H1 (cell line): ENCODE measurements around the gene CXCL5. TPM values are rescaled to one million over a fixed set of nuclear protein-coding genes. Genes with fewer than 3 reads are reported as not detected.
A peak's percentile ranks its signal among the peaks of the same experiment; 100 is the strongest.

Experiments
- CTCF ChIA-PET: fragments of 300-600 bp; sonication (Branson Sonifier 250); formaldehyde crosslinking; loops from one replicate; lab custom pipeline; 2021; ENCODE audit not compliant: partially characterized antibody; lab: Charles Lee
- POLR2A ChIA-PET: fragments of 300-600 bp; sonication (Branson Sonifier 250); formaldehyde crosslinking; loops from one replicate; lab custom pipeline; 2021; ENCODE audit warnings: inconsistent platforms; ENCODE audit not compliant: partially characterized antibody; lab: Charles Lee
- DNase-seq, 2 experiments: peaks; one replicate each; pipeline versions ENCODE4 v3.0.0 to v3.0.0-alpha.2; 2010 to 2022; ENCODE audit warnings: low spot score in 2 of 2, low read depth in 1 of 2, mixed read lengths in 1 of 2
- FAIRE-seq: peaks from 2 replicates; lab custom pipeline; 2011; peaks lifted over from hg19 to GRCh38; lab: Jason Lieb, UNC
- H2AFZ ChIP-seq: 2 replicates; pipeline ENCODE4 v1.8.1; 2012; ENCODE audit warnings: low read length, inconsistent platforms
- H2AK5ac ChIP-seq: 2 replicates; pipeline ENCODE4 v1.6.1; 2013; ENCODE audit warnings: low read depth, low read length
- H2BK120ac ChIP-seq: replicated peaks from 2 replicates; pipeline ENCODE3; 2013; ENCODE audit warnings: low read depth, low read length, inconsistent platforms
- H2BK12ac ChIP-seq: 2 replicates; pipeline ENCODE4 v1.6.1; 2013; ENCODE audit warnings: low read depth, low read length
- H2BK15ac ChIP-seq: 2 replicates; pipeline ENCODE4 v1.6.1; 2013; ENCODE audit warnings: low read length
- H2BK20ac ChIP-seq: 2 replicates; pipeline ENCODE4 v1.6.1; 2013; ENCODE audit warnings: low read length
- H2BK5ac ChIP-seq: 2 replicates; pipeline ENCODE4 v1.6.1; 2013; ENCODE audit warnings: low read depth, low read length
- H3K14ac ChIP-seq: 2 replicates; pipeline ENCODE4 v1.6.1; 2013; ENCODE audit warnings: inconsistent platforms; ENCODE audit not compliant: insufficient read length
- H3K18ac ChIP-seq: 2 replicates; pipeline ENCODE4 v1.6.1; 2013; ENCODE audit warnings: low read length; ENCODE audit errors: extremely low read depth
- H3K23ac ChIP-seq: 2 replicates; pipeline ENCODE4 v1.6.1; 2013; ENCODE audit warnings: inconsistent platforms; ENCODE audit not compliant: insufficient read length
- H3K23me2 ChIP-seq: 2 replicates; pipeline ENCODE4 v1.6.1; 2013; ENCODE audit warnings: low read depth, low read length
- H3K27ac ChIP-seq: 2 replicates; pipeline ENCODE4 v1.6.1; 2011; ENCODE audit warnings: low read depth, low read length, inconsistent platforms
- H3K27me3 ChIP-seq, 4 experiments: replicated peaks in 1 of 4; 1 replicate in 1 of 4; 2 replicates in 3 of 4; pipeline versions ENCODE4 v1.6.1 to v1.8.1; 2011 to 2013; ENCODE audit warnings: low read length in 3 of 4, mild to moderate bottlenecking in 3 of 4, inconsistent platforms in 2 of 4, mixed read lengths in 2 of 4, moderate library complexity in 1 of 4; ENCODE audit not compliant: control insufficient read depth in 3 of 4, insufficient read depth in 3 of 4; ENCODE audit errors: extremely low read depth in 1 of 4
- H3K36me3 ChIP-seq, 4 experiments: 2 replicates each; pipeline versions ENCODE4 v1.6.1 to v1.8.1; 2011 to 2013; ENCODE audit warnings: mild to moderate bottlenecking in 4 of 4, low read length in 3 of 4, moderate library complexity in 2 of 4, control low read depth in 1 of 4, inconsistent platforms in 1 of 4; ENCODE audit not compliant: insufficient read depth in 4 of 4, control insufficient read depth in 2 of 4
- H3K4ac ChIP-seq: replicated peaks from 2 replicates; pipeline ENCODE3; 2013; ENCODE audit warnings: low read length, low read depth, mixed read lengths, inconsistent platforms; ENCODE audit not compliant: insufficient read length
- H3K4me1 ChIP-seq, 4 experiments: replicated peaks in 1 of 4; 1 replicate in 1 of 4; 2 replicates in 3 of 4; pipeline versions ENCODE4 v1.6.1 to v1.8.1; 2011 to 2013; ENCODE audit warnings: low read length in 3 of 4, inconsistent platforms in 2 of 4, mixed read lengths in 1 of 4; ENCODE audit not compliant: insufficient read depth in 4 of 4, control insufficient read depth in 3 of 4
- H3K4me2 ChIP-seq, 2 experiments: 2 replicates each; pipeline versions ENCODE4 v1.6.1 to v1.8.1; 2011 to 2013; ENCODE audit warnings: low read depth in 2 of 2, low read length in 2 of 2, control low read depth in 1 of 2, inconsistent platforms in 1 of 2, mild to moderate bottlenecking in 1 of 2; ENCODE audit not compliant: insufficient read depth in 1 of 2
- H3K4me3 ChIP-seq, 4 experiments: fragments of 200-600, 300-600 bp in 1 of 4; sonication (generic), shearing (Covaris generic), sonication (Bioruptor Twin) in 1 of 4; 2 replicates each; pipeline versions ENCODE4 v1.5.1 to v1.8.1; 2011 to 2016; ENCODE audit warnings: low read length in 4 of 4, low read depth in 3 of 4, control low read depth in 2 of 4, inconsistent platforms in 2 of 4, mild to moderate bottlenecking in 2 of 4, mixed read lengths in 1 of 4, moderate library complexity in 1 of 4; ENCODE audit not compliant: insufficient read depth in 2 of 4; ENCODE audit errors: extremely low read depth in 1 of 4
- H3K56ac ChIP-seq: replicated peaks from 2 replicates; pipeline ENCODE3; 2013; ENCODE audit warnings: low read depth, mild to moderate bottlenecking, mixed read lengths, low read length, inconsistent platforms; ENCODE audit not compliant: insufficient read length
- H3K79me1 ChIP-seq: 2 replicates; pipeline ENCODE4 v1.6.1; 2013; ENCODE audit warnings: low read depth, low read length, control low read depth
- H3K79me2 ChIP-seq, 2 experiments: 2 replicates each; pipeline versions ENCODE4 v1.6.1 to v1.8.1; 2012 to 2013; ENCODE audit warnings: low read length in 2 of 2, mild to moderate bottlenecking in 2 of 2, inconsistent platforms in 1 of 2; ENCODE audit not compliant: insufficient read depth in 2 of 2, control insufficient read depth in 1 of 2
- H3K9ac ChIP-seq, 4 experiments: replicated peaks in 1 of 4; 1 replicate in 1 of 4; 2 replicates in 3 of 4; pipeline versions ENCODE4 v1.6.1 to v1.8.1; 2011 to 2013; ENCODE audit warnings: low read depth in 3 of 4, low read length in 3 of 4, control low read depth in 2 of 4, mild to moderate bottlenecking in 2 of 4, moderate library complexity in 2 of 4, inconsistent platforms in 1 of 4; ENCODE audit errors: extremely low read depth in 1 of 4
- H3K9me3 ChIP-seq, 2 experiments: 2 replicates each; pipeline versions ENCODE4 v1.6.1 to v1.8.1; 2012 to 2013; ENCODE audit warnings: mild to moderate bottlenecking in 2 of 2, moderate library complexity in 2 of 2, control low read depth in 1 of 2, inconsistent platforms in 1 of 2, low read depth in 1 of 2, low read length in 1 of 2, mixed read lengths in 1 of 2; ENCODE audit not compliant: insufficient read depth in 2 of 2
- H4K20me1 ChIP-seq, 2 experiments: replicated peaks in 1 of 2; 2 replicates each; pipeline versions ENCODE3 to v1.8.1; 2011 to 2013; ENCODE audit warnings: inconsistent platforms in 2 of 2, low read length in 2 of 2, mild to moderate bottlenecking in 1 of 2; ENCODE audit not compliant: insufficient read depth in 2 of 2, control insufficient read depth in 1 of 2
- H4K5ac ChIP-seq: 2 replicates; pipeline ENCODE4 v1.6.1; 2013; ENCODE audit warnings: low read length, low read depth, mixed read lengths, inconsistent platforms; ENCODE audit not compliant: insufficient read length
- H4K8ac ChIP-seq: 2 replicates; pipeline ENCODE4 v1.8.0; 2013; ENCODE audit warnings: mild to moderate bottlenecking, moderate library complexity, low read length, inconsistent platforms; ENCODE audit not compliant: insufficient read depth; ENCODE audit errors: extremely low read depth
- H4K91ac ChIP-seq: replicated peaks from 2 replicates; pipeline ENCODE3; 2013; ENCODE audit warnings: low read length, mixed read lengths, inconsistent platforms; ENCODE audit not compliant: insufficient read length
- ASH2L ChIP-seq: fragments of 200-600, 300-600 bp; sonication (generic); IDR thresholded peaks from one replicate; pipeline ENCODE4 v1.7.1; 2017; ENCODE audit warnings: low read length
- CREB1 ChIP-seq: IDR thresholded peaks from 2 replicates; pipeline ENCODE4 v1.6.1; 2012; ENCODE audit warnings: inconsistent platforms
- JUND ChIP-seq: IDR thresholded peaks from 2 replicates; pipeline ENCODE4 v1.6.1; 2011; ENCODE audit warnings: mild to moderate bottlenecking, improper control_type of control experiment, low read length
- MAFK ChIP-seq: IDR thresholded peaks from 2 replicates; pipeline ENCODE4 v1.6.1; 2012; ENCODE audit warnings: low read depth, mild to moderate bottlenecking, improper control_type of control experiment, low read length
- MAX ChIP-seq: IDR thresholded peaks from 2 replicates; pipeline ENCODE4 v1.6.1; 2012; ENCODE audit warnings: inconsistent platforms
- RFX5 ChIP-seq: IDR thresholded peaks from 2 replicates; pipeline ENCODE4 v1.6.1; 2011; ENCODE audit warnings: low read depth, low read length, improper control_type of control experiment, borderline replicate concordance
- TAF1 ChIP-seq: IDR thresholded peaks from 2 replicates; pipeline ENCODE4 v1.6.1; 2011; ENCODE audit warnings: mild to moderate bottlenecking, low read depth, low read length
- WGBS, 2 experiments: shearing (Covaris generic) in 1 of 2; methylation state at CpG; one replicate each; pipeline versions ENCODE4 v1.1.6 to v1.1.7; 2013 to 2015; ENCODE audit warnings: low lambda C conversion rate in 2 of 2, mixed read lengths in 2 of 2, inconsistent platforms in 1 of 2, low coverage in 1 of 2, missing lambda C conversion rate in 1 of 2; ENCODE audit not compliant: insufficient replicate concordance in 2 of 2, insufficient coverage in 1 of 2, insufficient read length in 1 of 2; ENCODE audit errors: extremely low coverage in 1 of 2, missing lambda C conversion rate in 1 of 2; 5-methylcytosine and 5-hydroxymethylcytosine counted together
- polyA plus RNA-seq, 7 experiments: library from polyadenylated mRNA; depleted of rRNA in 3 of 7; stranded (reverse) in 5 of 7; unstranded in 2 of 7; fragments of >200 nt in 5 of 7; fragments of 200-250 nt in 2 of 7; gene quantifications; 1 replicate in 5 of 7; 2 replicates in 1 of 7; 4 replicates in 1 of 7; pipeline versions ENCODE4 v1.2.1 to v1.2.3, GENCODE V29; 2011 to 2013; ENCODE audit warnings: missing spikeins in 2 of 7, mixed read lengths in 2 of 7
- total RNA-seq: library from RNA; stranded (reverse); fragmentation: NEBNext Ultra II Directional; extraction: Animal tissue kit (Norgen Biotek cat#: 25700); gene quantifications from 2 replicates; pipeline ENCODE4 v1.2.1, GENCODE V29; 2021

Gene CXCL5
- total and polyA plus RNA-seq, 2 of the 8 experiments (the other 6 are each of a cell fraction or from before 2014, with no cell fraction given) = 10.9 to 15.6 TPM

DNA sequence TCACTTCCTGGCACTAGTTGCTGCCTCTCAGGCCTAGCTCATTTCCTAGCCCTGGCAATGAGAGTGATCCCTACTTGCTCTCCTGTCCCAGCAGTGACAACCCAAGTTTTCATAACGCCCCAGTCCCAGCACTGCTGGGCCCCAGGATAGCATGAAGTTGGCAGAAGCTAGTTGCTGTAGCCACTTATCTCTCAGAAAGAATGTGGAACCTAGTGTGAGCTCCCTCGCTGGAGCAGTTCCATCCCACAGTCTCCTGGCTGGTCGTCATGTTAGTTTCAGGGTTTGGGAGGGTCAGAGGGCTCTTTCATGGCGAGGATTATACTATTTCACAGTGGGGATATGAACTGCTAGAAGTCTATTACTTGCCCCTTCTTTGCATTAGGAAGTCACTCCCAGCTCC, 21.8 kb downstream of the CXCL5 start:
- H3K23me2 ChIP-seq = no peaks in the 10 kb centered on the region
- H3K56ac ChIP-seq = no peak overlapping the region
- no peaks in the 10 kb centered on the region for H4K20me1 ChIP-seq
- H3K27ac ChIP-seq = no peak overlapping the region
- no peak overlapping the region for H3K14ac ChIP-seq
- H3K18ac ChIP-seq = no peak overlapping the region
- H3K9me3 ChIP-seq = no peaks in the 10 kb centered on the region
- H4K5ac ChIP-seq = no peak overlapping the region
- H2BK5ac ChIP-seq = 0 out of 2 replicates have a peak overlapping the region, but pooled peaks have one; percentile 0
- ChIA-PET POLR2A (interaction anchor here (1.1 kb wide), 1 partner anchor 11 kb away, joined by 3 read pairs; the partner anchor contains the start of gene PPBP), CTCF (interaction anchor here (0.8 to 5.1 kb wide), 2 partner anchors 12 to 245 kb away, joined by 3 to 37 read pairs; no protein-coding TSS in a partner anchor)
- FAIRE-seq = no peak
- no peak overlapping the region for H3K9ac ChIP-seq
- no peaks in the 10 kb centered on the region for H3K36me3 ChIP-seq
- H2BK120ac ChIP-seq = no peak overlapping the region
- TF ChIP-seq TAF1 (no peak), ASH2L (no peak), JUND (no peak), RFX5 (no peak), CREB1 (no peak), MAX (no peak), MAFK (no peak)
- 76% methylated on average over 4 of the region's 4 CpGs; no CpG with 5 or more reads in 1 of the 2 experiments for WGBS, 2 experiments
- no peaks in the 10 kb centered on the region for H3K79me1 ChIP-seq
- H3K79me2 ChIP-seq = no peaks in the 10 kb centered on the region
- H2BK15ac ChIP-seq = peak overlapping the region; percentile 67; the same call in 1 of the 2 replicates
- no peak overlapping the region for H2AK5ac ChIP-seq
- H2BK12ac ChIP-seq = peak overlapping the region; percentile 78; the same call in 1 of the 2 replicates
- no peaks in the 10 kb centered on the region for H3K27me3 ChIP-seq
- H2AFZ ChIP-seq = no peak overlapping the region
- no peak overlapping the region for H4K8ac ChIP-seq
- H3K4me1 ChIP-seq = peaks cover 0 to 10% (median 2%) of the 10 kb centered on the region in 4 experiments; a peak in 2 of 7 replicates
- H3K4ac ChIP-seq = peak overlapping the region; percentile 41
- H3K4me2 ChIP-seq = no peak overlapping the region
- DNase-seq = no peak
- peak overlapping the region; percentile 91 for H4K91ac ChIP-seq
- no peak overlapping the region for H3K4me3 ChIP-seq
- H2BK20ac ChIP-seq = peak overlapping the region; percentile 66; the same call in 1 of the 2 replicates
- no peak overlapping the region for H3K23ac ChIP-seq
